ENCODE data around the gene WWP2. TPM values are rescaled to one million over a fixed set of nuclear protein-coding genes. Genes with fewer than 3 reads are reported as not detected.
A peak's percentile ranks its signal among the peaks of the same experiment; 100 is the strongest.

WWP2 gene
- total RNA-seq, 4 donors from 2014 or later = 40.8 to 96.9 (median 84.3) TPM

DNA sequence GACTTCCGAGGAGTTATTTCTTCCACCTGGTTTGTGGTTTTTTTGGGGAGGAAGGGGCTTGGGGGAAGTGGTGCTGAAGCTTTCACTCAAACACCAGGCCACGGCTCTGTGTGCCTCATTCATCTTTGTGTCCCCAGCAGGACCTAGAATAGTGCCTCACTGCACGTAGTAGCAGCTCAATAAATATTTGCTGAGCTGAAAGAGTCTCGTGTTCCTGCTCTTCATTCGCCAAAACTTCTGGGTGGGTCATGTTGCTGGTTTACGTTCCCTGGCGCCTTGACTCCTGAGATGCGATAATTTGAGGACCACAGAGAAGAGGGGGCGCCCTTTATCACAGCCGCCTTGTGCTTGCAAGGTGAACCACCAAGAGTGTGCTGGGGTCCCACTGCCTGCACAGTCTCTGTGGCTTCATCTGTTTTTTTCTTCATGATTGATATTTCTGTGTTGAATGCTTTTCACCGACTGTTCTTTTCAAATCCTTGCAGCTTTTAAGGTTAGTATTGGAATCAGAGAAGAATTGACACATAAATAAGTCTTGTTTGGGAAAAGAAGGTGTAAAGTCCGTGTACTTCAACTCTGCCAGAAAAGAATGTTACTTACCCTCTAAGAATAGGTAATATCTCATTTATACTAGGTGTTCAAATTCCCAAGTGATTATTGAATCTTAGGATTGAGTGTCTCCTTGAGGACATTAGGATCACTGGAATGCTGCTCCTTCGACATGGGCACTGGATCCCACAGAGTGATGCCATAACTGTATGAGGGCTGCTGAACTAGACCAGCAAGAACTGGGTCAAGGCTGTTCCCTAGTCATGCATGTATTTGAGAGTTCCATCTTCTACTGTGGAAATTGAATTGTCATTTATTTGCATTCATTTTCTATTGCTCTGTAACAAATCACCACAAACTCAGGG, 96.3 kb downstream of the WWP2 start:
- no peak overlapping the region for H3K27ac ChIP-seq
- H3K27me3 ChIP-seq = no peaks in the 10 kb centered on the region
- TF ChIP-seq POLR2A (IDR thresholded peaks at IDR 0.05) (no peak), EP300 (IDR thresholded peaks at IDR 0.05) (no peak)
- TF ChIP-seq, protein P1, sequence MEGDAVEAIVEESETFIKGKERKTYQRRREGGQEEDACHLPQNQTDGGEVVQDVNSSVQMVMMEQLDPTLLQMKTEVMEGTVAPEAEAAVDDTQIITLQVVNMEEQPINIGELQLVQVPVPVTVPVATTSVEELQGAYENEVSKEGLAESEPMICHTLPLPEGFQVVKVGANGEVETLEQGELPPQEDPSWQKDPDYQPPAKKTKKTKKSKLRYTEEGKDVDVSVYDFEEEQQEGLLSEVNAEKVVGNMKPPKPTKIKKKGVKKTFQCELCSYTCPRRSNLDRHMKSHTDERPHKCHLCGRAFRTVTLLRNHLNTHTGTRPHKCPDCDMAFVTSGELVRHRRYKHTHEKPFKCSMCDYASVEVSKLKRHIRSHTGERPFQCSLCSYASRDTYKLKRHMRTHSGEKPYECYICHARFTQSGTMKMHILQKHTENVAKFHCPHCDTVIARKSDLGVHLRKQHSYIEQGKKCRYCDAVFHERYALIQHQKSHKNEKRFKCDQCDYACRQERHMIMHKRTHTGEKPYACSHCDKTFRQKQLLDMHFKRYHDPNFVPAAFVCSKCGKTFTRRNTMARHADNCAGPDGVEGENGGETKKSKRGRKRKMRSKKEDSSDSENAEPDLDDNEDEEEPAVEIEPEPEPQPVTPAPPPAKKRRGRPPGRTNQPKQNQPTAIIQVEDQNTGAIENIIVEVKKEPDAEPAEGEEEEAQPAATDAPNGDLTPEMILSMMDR (IDR thresholded peaks at IDR 0.05) = no peak
- no peaks in the 10 kb centered on the region for H3K9me3 ChIP-seq
- peaks cover 0 to 27% (median 11%) of the 10 kb centered on the region in 4 donors for H3K4me1 ChIP-seq
- no peak overlapping the region for H3K4me3 ChIP-seq
- H3K36me3 ChIP-seq = no peaks in the 10 kb centered on the region
- 86 to 87% methylated on average over 13 of the region's 13 CpGs for WGBS, 2 donors
- DNase-seq (ENCODE audit: low spot score in 2 of 2) = no peak

DNA sequence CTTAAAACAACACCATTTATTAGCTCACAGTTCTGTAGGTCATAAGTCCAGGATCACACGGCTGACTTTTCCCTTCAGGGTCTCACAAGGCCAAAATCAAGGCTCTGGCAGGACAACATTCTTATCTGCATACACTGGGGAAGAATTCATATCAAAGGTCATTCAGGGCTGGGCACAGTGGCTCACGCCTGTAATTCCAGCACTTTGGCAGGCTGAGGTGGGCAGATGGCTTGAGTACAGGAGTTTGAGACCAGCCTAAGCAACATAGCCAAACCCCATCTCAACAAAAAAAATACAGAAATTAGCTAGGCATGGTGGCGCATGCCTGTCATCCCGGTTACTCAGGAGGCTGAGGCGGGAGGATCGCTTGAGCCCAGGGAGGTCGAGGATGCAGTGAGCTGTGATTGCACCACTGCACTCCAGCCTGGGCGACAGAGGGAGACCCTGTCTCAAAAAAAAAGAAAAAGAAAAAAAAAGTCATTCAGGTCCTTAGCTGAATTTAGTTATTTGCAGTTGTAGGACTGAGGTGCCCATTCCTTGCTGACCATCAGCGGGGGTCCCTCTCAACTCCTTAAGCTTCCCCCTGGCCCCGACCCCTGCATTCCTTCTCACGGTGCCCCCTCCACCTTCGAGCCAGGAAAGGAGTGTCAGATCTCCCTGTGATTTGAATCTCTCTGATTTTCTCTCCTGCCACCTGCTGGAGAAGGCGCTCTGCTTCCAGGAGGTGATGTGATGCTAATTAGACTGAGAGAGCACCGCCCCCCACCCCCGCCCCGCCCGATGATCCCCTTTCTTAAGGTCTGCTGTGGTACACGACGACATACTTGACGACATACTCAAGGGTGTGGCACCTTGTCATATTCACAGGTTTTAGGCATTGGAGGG, 97.2 kb downstream of the WWP2 start:
- WGBS, 2 donors = 62 to 63% methylated on average over 20 of the region's 20 CpGs
- no peaks in the 10 kb centered on the region for H3K36me3 ChIP-seq
- peak in 1 of 2 donors; percentile 28 for DNase-seq (ENCODE audit: low spot score in 2 of 2)
- H3K4me1 ChIP-seq = peaks cover 0 to 27% (median 11%) of the 10 kb centered on the region in 4 donors
- TF ChIP-seq EP300 (IDR thresholded peaks at IDR 0.05) (no peak), POLR2A (IDR thresholded peaks at IDR 0.05) (no peak)
- TF ChIP-seq, protein P1 (IDR thresholded peaks at IDR 0.05) = peak in 2 of 5 experiments; percentile 14 to 18
- H3K27ac ChIP-seq = peak overlapping the region in 2 of 4 donors; percentile 10 to 19
- H3K27me3 ChIP-seq = no peaks in the 10 kb centered on the region
- H3K9me3 ChIP-seq = no peaks in the 10 kb centered on the region
- no peak overlapping the region for H3K4me3 ChIP-seq

DNA sequence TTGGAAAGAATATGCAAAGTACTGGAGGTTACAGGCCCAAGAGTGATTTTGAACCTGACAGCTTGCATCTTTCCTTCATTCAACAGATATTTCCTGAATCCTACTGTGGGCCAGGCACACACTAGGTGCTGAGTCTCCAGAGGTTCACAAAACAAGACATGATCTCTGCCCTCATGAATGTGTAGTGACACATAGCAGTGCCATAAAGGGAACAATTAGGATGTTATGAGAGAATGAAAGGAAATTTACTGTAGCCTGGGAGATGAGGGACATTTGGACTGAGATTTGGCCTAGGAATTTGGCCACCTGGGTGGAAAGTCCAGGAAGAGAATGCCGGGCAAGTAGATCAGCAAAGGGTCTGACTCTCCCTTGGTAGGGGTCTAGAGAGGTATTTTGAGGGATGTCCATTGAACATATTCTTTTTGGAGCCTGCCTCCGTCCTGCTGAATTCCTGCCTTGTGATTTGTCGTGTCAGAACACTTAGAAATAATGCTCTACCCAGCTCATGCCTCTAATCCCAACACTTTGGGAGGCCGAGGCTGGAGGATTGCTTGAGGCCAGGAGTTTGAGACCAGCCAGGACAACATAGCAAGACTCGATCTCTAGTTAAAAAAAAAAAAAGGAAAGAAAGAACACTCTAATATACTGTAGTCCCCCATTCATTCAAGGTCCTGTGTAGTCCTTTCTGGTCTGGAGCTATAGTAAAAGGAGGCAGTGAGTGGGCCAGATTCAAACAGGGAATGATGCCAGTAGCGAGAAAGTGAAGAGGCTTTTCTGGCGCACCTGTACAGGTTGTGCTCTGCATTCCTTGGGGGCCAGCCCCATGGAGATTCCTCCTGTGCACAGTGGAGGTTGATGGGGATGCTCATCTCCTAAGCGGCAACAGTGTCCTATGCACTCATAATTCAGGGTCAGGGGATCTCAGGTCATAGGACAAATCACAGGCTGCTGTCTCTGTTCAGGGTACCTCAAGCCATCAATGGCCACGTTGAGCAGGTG, 98.4 kb downstream of the WWP2 start:
- Histone ChIP-seq H3K36me3 (no peaks in the 10 kb centered on the region), H3K27me3 (no peaks in the 10 kb centered on the region), H3K4me3 (no peak overlapping the region), H3K4me1 (peaks cover 0 to 27% (median 11%) of the 10 kb centered on the region in 4 donors), H3K9me3 (no peaks in the 10 kb centered on the region), H3K27ac (peak overlapping the region in 3 of 4 donors; percentile 52 to 80 (median 77))
- no peak for DNase-seq (ENCODE audit: low spot score in 2 of 2)
- TF ChIP-seq, protein P1 (IDR thresholded peaks at IDR 0.05) = no peak
- TF ChIP-seq POLR2A (IDR thresholded peaks at IDR 0.05) = no peak
- no peak for TF ChIP-seq EP300 (IDR thresholded peaks at IDR 0.05)
- 85 to 92% methylated on average over 9 of the region's 9 CpGs for WGBS, 2 donors

DNA sequence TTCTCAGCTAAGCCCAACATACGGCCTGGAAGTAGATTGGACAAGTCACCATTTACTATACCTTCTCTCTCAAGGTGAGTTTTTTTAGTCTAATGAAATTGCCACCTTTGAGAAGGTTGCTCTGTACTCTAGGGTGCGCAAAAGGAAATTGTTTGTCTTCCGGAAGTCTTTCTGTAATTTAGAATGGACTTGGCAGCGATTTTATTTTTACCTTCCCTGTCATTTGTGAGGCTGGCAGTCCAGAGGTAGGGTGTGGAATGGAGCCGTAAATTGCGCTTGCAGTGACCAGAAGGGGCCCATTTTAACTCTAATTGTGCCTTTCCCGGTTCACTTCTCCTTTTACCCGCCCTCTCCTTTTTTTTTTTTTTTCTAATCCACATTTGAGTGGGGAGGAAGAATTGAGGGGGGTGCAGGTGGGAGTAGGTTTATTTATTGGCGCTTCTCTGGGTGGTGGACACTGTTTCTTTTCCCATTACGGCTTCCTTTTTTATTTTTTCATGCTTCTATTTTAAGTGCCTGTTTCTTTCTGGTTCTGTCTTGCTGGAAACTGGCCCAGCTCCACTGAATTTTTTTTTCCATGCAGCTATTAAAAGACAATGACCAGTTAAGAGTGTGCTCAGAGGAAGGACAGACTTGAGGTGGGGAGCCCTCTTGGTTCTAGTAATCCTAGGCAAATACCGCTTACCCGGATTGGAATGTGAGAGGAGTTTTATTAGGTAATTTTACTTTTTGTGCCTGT, 99.3 kb downstream of the WWP2 start:
- peaks cover 0 to 27% (median 11%) of the 10 kb centered on the region in 4 donors for H3K4me1 ChIP-seq
- no peaks in the 10 kb centered on the region for H3K9me3 ChIP-seq
- H3K36me3 ChIP-seq = no peaks in the 10 kb centered on the region
- no peaks in the 10 kb centered on the region for H3K27me3 ChIP-seq
- no peak overlapping the region for H3K4me3 ChIP-seq
- 27 to 32% methylated on average over 12 of the region's 12 CpGs for WGBS, 2 donors
- TF ChIP-seq, protein P1 (IDR thresholded peaks at IDR 0.05) = no peak
- TF ChIP-seq POLR2A (IDR thresholded peaks at IDR 0.05) (peak in 1 of 2 donors; percentile 17), EP300 (IDR thresholded peaks at IDR 0.05) (peak in 1 of 2 donors; percentile 60)
- peak in 1 of 2 donors; percentile 71 for DNase-seq (ENCODE audit: low spot score in 2 of 2)
- H3K27ac ChIP-seq = peak overlapping the region in 3 of 4 donors; percentile 52 to 80 (median 77)

All from tibial nerve (tissue), 4 donors.